ENCODE results near the gene EBLN1.
A peak's percentile ranks its signal among the peaks of the same experiment; 100 is the strongest.

EBLN1 gene

GRCh38 chr10:22253580-22253882, 35.7 kb upstream of the EBLN1 start:
- DNase-seq (ENCODE audit: low spot score) (no peak), ATAC-seq (ENCODE audit: low read depth) (no peak)
- H3K36me3 ChIP-seq (ENCODE audit: low read depth), result no peaks in the 10 kb centered on the region
- no peak for TF ChIP-seq CTCF (IDR thresholded peaks at IDR 0.05; ENCODE audit: poor library complexity, severe bottlenecking)
- no peaks in the 10 kb centered on the region for H3K9me3 ChIP-seq (ENCODE audit: severe bottlenecking)
- no peak overlapping the region for H3K27ac ChIP-seq (ENCODE audit: poor library complexity, severe bottlenecking)
- peaks cover 5% of the 10 kb centered on the region for H3K4me1 ChIP-seq (ENCODE audit: insufficient read depth, poor library complexity, severe bottlenecking)
- H3K27me3 ChIP-seq (ENCODE audit: insufficient read depth, poor library complexity, severe bottlenecking), result no peaks in the 10 kb centered on the region
- H3K4me3 ChIP-seq (ENCODE audit: severe bottlenecking), result no peak overlapping the region

GRCh38 chr10:22252801-22253579, 35.2 kb upstream of the EBLN1 start:
- Histone ChIP-seq H3K36me3 (ENCODE audit: low read depth) (no peaks in the 10 kb centered on the region), H3K4me1 (ENCODE audit: insufficient read depth, poor library complexity, severe bottlenecking) (peaks cover 5% of the 10 kb centered on the region), H3K27ac (ENCODE audit: poor library complexity, severe bottlenecking) (no peak overlapping the region), H3K4me3 (ENCODE audit: severe bottlenecking) (peak overlapping the region; percentile 35), H3K27me3 (ENCODE audit: insufficient read depth, poor library complexity, severe bottlenecking) (no peaks in the 10 kb centered on the region), H3K9me3 (ENCODE audit: severe bottlenecking) (no peaks in the 10 kb centered on the region)
- no peak for DNase-seq (ENCODE audit: low spot score)
- ATAC-seq (ENCODE audit: low read depth), result no peak
- no peak for TF ChIP-seq CTCF (IDR thresholded peaks at IDR 0.05; ENCODE audit: poor library complexity, severe bottlenecking)

GRCh38 chr10:22252224-22252800, 34.5 kb upstream of the EBLN1 start:
- no peaks in the 10 kb centered on the region for H3K9me3 ChIP-seq (ENCODE audit: severe bottlenecking)
- DNase-seq (ENCODE audit: low spot score), result no peak
- no peaks in the 10 kb centered on the region for H3K36me3 ChIP-seq (ENCODE audit: low read depth)
- H3K4me3 ChIP-seq (ENCODE audit: severe bottlenecking), result peak overlapping the region; percentile 35
- H3K27ac ChIP-seq (ENCODE audit: poor library complexity, severe bottlenecking), result peak overlapping the region; percentile 30
- TF ChIP-seq CTCF (IDR thresholded peaks at IDR 0.05; ENCODE audit: poor library complexity, severe bottlenecking), result no peak
- H3K4me1 ChIP-seq (ENCODE audit: insufficient read depth, poor library complexity, severe bottlenecking), result peaks cover 10% of the 10 kb centered on the region
- ATAC-seq (ENCODE audit: low read depth), result peak; percentile 62
- H3K27me3 ChIP-seq (ENCODE audit: insufficient read depth, poor library complexity, severe bottlenecking), result no peaks in the 10 kb centered on the region

GRCh38 chr10:22251751-22252223, 34.0 kb upstream of the EBLN1 start:
- peak overlapping the region; percentile 30 for H3K27ac ChIP-seq (ENCODE audit: poor library complexity, severe bottlenecking)

More at GRCh38 chr10:22251751-22252223, 34.0 kb upstream of the EBLN1 start:
- no peaks in the 10 kb centered on the region for H3K36me3 ChIP-seq (ENCODE audit: low read depth)
- no peaks in the 10 kb centered on the region for H3K9me3 ChIP-seq (ENCODE audit: severe bottlenecking)
- DNase-seq (ENCODE audit: low spot score) (no peak), ATAC-seq (ENCODE audit: low read depth) (peak; percentile 59)
- H3K27me3 ChIP-seq (ENCODE audit: insufficient read depth, poor library complexity, severe bottlenecking), result no peaks in the 10 kb centered on the region
- H3K4me1 ChIP-seq (ENCODE audit: insufficient read depth, poor library complexity, severe bottlenecking), result peaks cover 15% of the 10 kb centered on the region
- peak overlapping the region; percentile 35 for H3K4me3 ChIP-seq (ENCODE audit: severe bottlenecking)
- no peak for TF ChIP-seq CTCF (IDR thresholded peaks at IDR 0.05; ENCODE audit: poor library complexity, severe bottlenecking)

Data from RWPE2 (cell line).